ENCODE data around the gene PSMC4.
A peak's percentile ranks its signal among the peaks of the same experiment; 100 is the strongest.

PSMC4 gene

GRCh38 chr19:39969681-39970424, 1.1 kb upstream of the PSMC4 start:
- no peaks in the 10 kb centered on the region for H3K27me3 ChIP-seq (ENCODE audit: control insufficient read depth, insufficient read depth, low read length)
- no peaks in the 10 kb centered on the region for H3K4me1 ChIP-seq (ENCODE audit: control insufficient read depth, low read depth, low read length)
- H3K9ac ChIP-seq (ENCODE audit: low read length), result peak overlapping the region; percentile 87
- H3K36me3 ChIP-seq (ENCODE audit: control insufficient read depth, low read depth, low read length), result peaks cover 22% of the 10 kb centered on the region
- H3K9me3 ChIP-seq (ENCODE audit: control insufficient read depth, low read depth, low read length), result no peaks in the 10 kb centered on the region
- H3K27ac ChIP-seq (ENCODE audit: low read length), result no peak overlapping the region
- H3K4me3 ChIP-seq (ENCODE audit: low read length), result peak overlapping the region; percentile 95

- Histone ChIP-seq H3K27me3 (ENCODE audit: control insufficient read depth, insufficient read depth, low read length) (no peaks in the 10 kb centered on the region), H3K27ac (ENCODE audit: low read length) (peak overlapping the region; percentile 60), H3K4me3 (ENCODE audit: low read length) (peak overlapping the region; percentile 95), H3K4me1 (ENCODE audit: control insufficient read depth, low read depth, low read length) (no peaks in the 10 kb centered on the region), H3K9ac (ENCODE audit: low read length) (peak overlapping the region; percentile 87), H3K9me3 (ENCODE audit: control insufficient read depth, low read depth, low read length) (no peaks in the 10 kb centered on the region), H3K36me3 (ENCODE audit: control insufficient read depth, low read depth, low read length) (peaks cover 26% of the 10 kb centered on the region)
Measured at GRCh38 chr19:39970425-39970674, 615 bp upstream of the PSMC4 start.

GRCh38 chr19:39971380-39972035, 543 bp downstream of the PSMC4 start:
- H3K9ac ChIP-seq (ENCODE audit: low read length), result peak overlapping the region; percentile 92
- H3K9me3 ChIP-seq (ENCODE audit: control insufficient read depth, low read depth, low read length), result no peaks in the 10 kb centered on the region
- H3K4me1 ChIP-seq (ENCODE audit: control insufficient read depth, low read depth, low read length), result no peaks in the 10 kb centered on the region
- peak overlapping the region; percentile 76 for H3K27ac ChIP-seq (ENCODE audit: low read length)
- H3K27me3 ChIP-seq (ENCODE audit: control insufficient read depth, insufficient read depth, low read length), result no peaks in the 10 kb centered on the region
- peak overlapping the region; percentile 95 for H3K4me3 ChIP-seq (ENCODE audit: low read length)
- H3K36me3 ChIP-seq (ENCODE audit: control insufficient read depth, low read depth, low read length), result peaks cover 30% of the 10 kb centered on the region

GRCh38 chr19:39974377-39975155, 3.6 kb downstream of the PSMC4 start:
- Histone ChIP-seq H3K27ac (ENCODE audit: low read length) (no peak overlapping the region), H3K4me3 (ENCODE audit: low read length) (no peak overlapping the region), H3K36me3 (ENCODE audit: control insufficient read depth, low read depth, low read length) (peaks cover 56% of the 10 kb centered on the region), H3K9me3 (ENCODE audit: control insufficient read depth, low read depth, low read length) (no peaks in the 10 kb centered on the region), H3K27me3 (ENCODE audit: control insufficient read depth, insufficient read depth, low read length) (no peaks in the 10 kb centered on the region), H3K9ac (ENCODE audit: low read length) (no peak overlapping the region), H3K4me1 (ENCODE audit: control insufficient read depth, low read depth, low read length) (no peaks in the 10 kb centered on the region)

- H3K27ac ChIP-seq (ENCODE audit: low read length), result no peak overlapping the region
- H3K36me3 ChIP-seq (ENCODE audit: control insufficient read depth, low read depth, low read length), result peaks cover 47% of the 10 kb centered on the region
- no peak overlapping the region for H3K9ac ChIP-seq (ENCODE audit: low read length)
- H3K27me3 ChIP-seq (ENCODE audit: control insufficient read depth, insufficient read depth, low read length), result no peaks in the 10 kb centered on the region
- no peak overlapping the region for H3K4me3 ChIP-seq (ENCODE audit: low read length)
- no peaks in the 10 kb centered on the region for H3K4me1 ChIP-seq (ENCODE audit: control insufficient read depth, low read depth, low read length)
- peaks cover 5% of the 10 kb centered on the region for H3K9me3 ChIP-seq (ENCODE audit: control insufficient read depth, low read depth, low read length)
Measured at GRCh38 chr19:39982883-39983282, 11.9 kb downstream of the PSMC4 start.

- Histone ChIP-seq H3K27me3 (ENCODE audit: control insufficient read depth, insufficient read depth, low read length) (no peaks in the 10 kb centered on the region), H3K9ac (ENCODE audit: low read length) (no peak overlapping the region), H3K36me3 (ENCODE audit: control insufficient read depth, low read depth, low read length) (peaks cover 38% of the 10 kb centered on the region), H3K4me1 (ENCODE audit: control insufficient read depth, low read depth, low read length) (no peaks in the 10 kb centered on the region), H3K27ac (ENCODE audit: low read length) (no peak overlapping the region), H3K4me3 (ENCODE audit: low read length) (no peak overlapping the region), H3K9me3 (ENCODE audit: control insufficient read depth, low read depth, low read length) (peaks cover 5% of the 10 kb centered on the region)
Measured at GRCh38 chr19:39983695-39984300, 12.8 kb downstream of the PSMC4 start.

GRCh38 chr19:39986643-39987042, 15.7 kb downstream of the PSMC4 start:
- Histone ChIP-seq H3K4me1 (ENCODE audit: control insufficient read depth, low read depth, low read length) (no peaks in the 10 kb centered on the region), H3K36me3 (ENCODE audit: control insufficient read depth, low read depth, low read length) (peaks cover 9% of the 10 kb centered on the region)

GRCh38 chr19:39987167-39987566, 16.2 kb downstream of the PSMC4 start:
- no peak overlapping the region for H3K9ac ChIP-seq (ENCODE audit: low read length)
- H3K9me3 ChIP-seq (ENCODE audit: control insufficient read depth, low read depth, low read length), result peaks cover 5% of the 10 kb centered on the region

More at GRCh38 chr19:39986643-39987042, 15.7 kb downstream of the PSMC4 start:
- Histone ChIP-seq H3K27me3 (ENCODE audit: control insufficient read depth, insufficient read depth, low read length) (no peaks in the 10 kb centered on the region), H3K9ac (ENCODE audit: low read length) (no peak overlapping the region), H3K9me3 (ENCODE audit: control insufficient read depth, low read depth, low read length) (peaks cover 5% of the 10 kb centered on the region), H3K4me3 (ENCODE audit: low read length) (no peak overlapping the region), H3K27ac (ENCODE audit: low read length) (no peak overlapping the region)

GRCh38 chr19:39987596-39987995, 16.6 kb downstream of the PSMC4 start:
- no peak overlapping the region for H3K4me3 ChIP-seq (ENCODE audit: low read length)
- H3K36me3 ChIP-seq (ENCODE audit: control insufficient read depth, low read depth, low read length), result peaks cover 2% of the 10 kb centered on the region
- H3K27ac ChIP-seq (ENCODE audit: low read length), result no peak overlapping the region
- H3K9me3 ChIP-seq (ENCODE audit: control insufficient read depth, low read depth, low read length), result peaks cover 5% of the 10 kb centered on the region
- H3K4me1 ChIP-seq (ENCODE audit: control insufficient read depth, low read depth, low read length), result no peaks in the 10 kb centered on the region
- H3K9ac ChIP-seq (ENCODE audit: low read length), result no peak overlapping the region
- H3K27me3 ChIP-seq (ENCODE audit: control insufficient read depth, insufficient read depth, low read length), result no peaks in the 10 kb centered on the region

More at GRCh38 chr19:39987167-39987566, 16.2 kb downstream of the PSMC4 start:
- Histone ChIP-seq H3K27ac (ENCODE audit: low read length) (no peak overlapping the region), H3K4me3 (ENCODE audit: low read length) (no peak overlapping the region), H3K4me1 (ENCODE audit: control insufficient read depth, low read depth, low read length) (no peaks in the 10 kb centered on the region), H3K36me3 (ENCODE audit: control insufficient read depth, low read depth, low read length) (peaks cover 5% of the 10 kb centered on the region), H3K27me3 (ENCODE audit: control insufficient read depth, insufficient read depth, low read length) (no peaks in the 10 kb centered on the region)

GRCh38 chr19:39993605-39994004, 22.6 kb downstream of the PSMC4 start:
- no peak overlapping the region for H3K27ac ChIP-seq (ENCODE audit: low read length)
- H3K4me1 ChIP-seq (ENCODE audit: control insufficient read depth, low read depth, low read length), result no peaks in the 10 kb centered on the region
- H3K9me3 ChIP-seq (ENCODE audit: control insufficient read depth, low read depth, low read length), result peaks cover 8% of the 10 kb centered on the region
- H3K27me3 ChIP-seq (ENCODE audit: control insufficient read depth, insufficient read depth, low read length), result no peaks in the 10 kb centered on the region
- H3K9ac ChIP-seq (ENCODE audit: low read length), result no peak overlapping the region
- H3K36me3 ChIP-seq (ENCODE audit: control insufficient read depth, low read depth, low read length), result no peaks in the 10 kb centered on the region
- no peak overlapping the region for H3K4me3 ChIP-seq (ENCODE audit: low read length)

GRCh38 chr19:39994361-39994760, 23.4 kb downstream of the PSMC4 start:
- peaks cover 8% of the 10 kb centered on the region for H3K9me3 ChIP-seq (ENCODE audit: control insufficient read depth, low read depth, low read length)
- no peaks in the 10 kb centered on the region for H3K27me3 ChIP-seq (ENCODE audit: control insufficient read depth, insufficient read depth, low read length)
- H3K36me3 ChIP-seq (ENCODE audit: control insufficient read depth, low read depth, low read length), result no peaks in the 10 kb centered on the region
- no peaks in the 10 kb centered on the region for H3K4me1 ChIP-seq (ENCODE audit: control insufficient read depth, low read depth, low read length)
- no peak overlapping the region for H3K9ac ChIP-seq (ENCODE audit: low read length)
- no peak overlapping the region for H3K27ac ChIP-seq (ENCODE audit: low read length)
- H3K4me3 ChIP-seq (ENCODE audit: low read length), result no peak overlapping the region
